ENCODE measurements around the gene PRPSAP2.
"Not testable (repeated sequence)": the region's sequence is repeated elsewhere in the genome, so short reads cannot be mapped to it uniquely, and the experiment has no call there.

The PRPSAP2 gene

GRCh38 chr17:18896947-18897346 is 39.0 kb downstream of the PRPSAP2 start:
- H3K4me3 ChIP-seq (ENCODE audit: low read depth, low read length), result no peak overlapping the region
- no peaks in the 10 kb centered on the region for H3K27me3 ChIP-seq (ENCODE audit: control insufficient read depth, insufficient read depth, low read length)
- no peaks in the 10 kb centered on the region for H3K4me1 ChIP-seq (ENCODE audit: control insufficient read depth, insufficient read depth, low read length)
- H3K9ac ChIP-seq (ENCODE audit: low read depth, low read length), result no peak overlapping the region
- H3K9me3 ChIP-seq (ENCODE audit: control insufficient read depth, insufficient read depth, low read length), result no peaks in the 10 kb centered on the region
- peaks cover 6% of the 10 kb centered on the region for H3K36me3 ChIP-seq (ENCODE audit: control insufficient read depth, insufficient read depth, low read length)

GRCh38 chr17:18904482-18904881 is 46.6 kb downstream of the PRPSAP2 start:
- Histone ChIP-seq H3K4me1 (ENCODE audit: control insufficient read depth, insufficient read depth, low read length) (no peaks in the 10 kb centered on the region), H3K36me3 (ENCODE audit: control insufficient read depth, insufficient read depth, low read length) (peaks cover 2% of the 10 kb centered on the region), H3K9me3 (ENCODE audit: control insufficient read depth, insufficient read depth, low read length) (no peaks in the 10 kb centered on the region), H3K4me3 (ENCODE audit: low read depth, low read length) (no peak overlapping the region), H3K27me3 (ENCODE audit: control insufficient read depth, insufficient read depth, low read length) (no peaks in the 10 kb centered on the region), H3K9ac (ENCODE audit: low read depth, low read length) (no peak overlapping the region)

GRCh38 chr17:18905226-18905625 is 47.3 kb downstream of the PRPSAP2 start:
- no peak overlapping the region for H3K9ac ChIP-seq (ENCODE audit: low read depth, low read length)
- no peaks in the 10 kb centered on the region for H3K27me3 ChIP-seq (ENCODE audit: control insufficient read depth, insufficient read depth, low read length)
- no peaks in the 10 kb centered on the region for H3K9me3 ChIP-seq (ENCODE audit: control insufficient read depth, insufficient read depth, low read length)
- no peaks in the 10 kb centered on the region for H3K4me1 ChIP-seq (ENCODE audit: control insufficient read depth, insufficient read depth, low read length)
- H3K4me3 ChIP-seq (ENCODE audit: low read depth, low read length), result no peak overlapping the region
- H3K36me3 ChIP-seq (ENCODE audit: control insufficient read depth, insufficient read depth, low read length), result peaks cover 2% of the 10 kb centered on the region

- H3K36me3 ChIP-seq (ENCODE audit: control insufficient read depth, insufficient read depth, low read length), result peaks cover 12% of the 10 kb centered on the region
- H3K27me3 ChIP-seq (ENCODE audit: control insufficient read depth, insufficient read depth, low read length), result no peaks in the 10 kb centered on the region
- H3K4me1 ChIP-seq (ENCODE audit: control insufficient read depth, insufficient read depth, low read length), result no peaks in the 10 kb centered on the region
- no peaks in the 10 kb centered on the region for H3K9me3 ChIP-seq (ENCODE audit: control insufficient read depth, insufficient read depth, low read length)
- H3K4me3 ChIP-seq (ENCODE audit: low read depth, low read length), result no peak overlapping the region
- no peak overlapping the region for H3K9ac ChIP-seq (ENCODE audit: low read depth, low read length)
Measured at GRCh38 chr17:18910326-18910725, 52.4 kb downstream of the PRPSAP2 start.

- no peak overlapping the region for H3K9ac ChIP-seq (ENCODE audit: low read depth, low read length)
- no peaks in the 10 kb centered on the region for H3K9me3 ChIP-seq (ENCODE audit: control insufficient read depth, insufficient read depth, low read length)
- peaks cover 12% of the 10 kb centered on the region for H3K36me3 ChIP-seq (ENCODE audit: control insufficient read depth, insufficient read depth, low read length)
- no peak overlapping the region for H3K4me3 ChIP-seq (ENCODE audit: low read depth, low read length)
- no peaks in the 10 kb centered on the region for H3K27me3 ChIP-seq (ENCODE audit: control insufficient read depth, insufficient read depth, low read length)
- no peaks in the 10 kb centered on the region for H3K4me1 ChIP-seq (ENCODE audit: control insufficient read depth, insufficient read depth, low read length)
Measured at GRCh38 chr17:18910881-18911280, 53.0 kb downstream of the PRPSAP2 start.

GRCh38 chr17:18916816-18917500 is 59.0 kb downstream of the PRPSAP2 start:
- no peak overlapping the region for H3K9ac ChIP-seq (ENCODE audit: low read depth, low read length)
- H3K4me1 ChIP-seq (ENCODE audit: control insufficient read depth, insufficient read depth, low read length), result no peaks in the 10 kb centered on the region
- no peak overlapping the region for H3K4me3 ChIP-seq (ENCODE audit: low read depth, low read length)
- no peaks in the 10 kb centered on the region for H3K27me3 ChIP-seq (ENCODE audit: control insufficient read depth, insufficient read depth, low read length)
- peaks cover 9% of the 10 kb centered on the region for H3K36me3 ChIP-seq (ENCODE audit: control insufficient read depth, insufficient read depth, low read length)
- no peaks in the 10 kb centered on the region for H3K9me3 ChIP-seq (ENCODE audit: control insufficient read depth, insufficient read depth, low read length)

- peaks cover 5% of the 10 kb centered on the region for H3K36me3 ChIP-seq (ENCODE audit: control insufficient read depth, insufficient read depth, low read length)
- no peaks in the 10 kb centered on the region for H3K4me1 ChIP-seq (ENCODE audit: control insufficient read depth, insufficient read depth, low read length)
- no peak overlapping the region for H3K9ac ChIP-seq (ENCODE audit: low read depth, low read length)
- no peaks in the 10 kb centered on the region for H3K9me3 ChIP-seq (ENCODE audit: control insufficient read depth, insufficient read depth, low read length)
- H3K27me3 ChIP-seq (ENCODE audit: control insufficient read depth, insufficient read depth, low read length), result no peaks in the 10 kb centered on the region
- no peak overlapping the region for H3K4me3 ChIP-seq (ENCODE audit: low read depth, low read length)
Measured at GRCh38 chr17:18917506-18918032, 59.6 kb downstream of the PRPSAP2 start.

GRCh38 chr17:18919963-18920362 is 62.0 kb downstream of the PRPSAP2 start:
- H3K4me1 ChIP-seq (ENCODE audit: control insufficient read depth, insufficient read depth, low read length), result no peaks in the 10 kb centered on the region
- H3K9me3 ChIP-seq (ENCODE audit: control insufficient read depth, insufficient read depth, low read length), result no peaks in the 10 kb centered on the region
- H3K4me3 ChIP-seq (ENCODE audit: low read depth, low read length), result no peak overlapping the region
- no peak overlapping the region for H3K9ac ChIP-seq (ENCODE audit: low read depth, low read length)
- no peaks in the 10 kb centered on the region for H3K27me3 ChIP-seq (ENCODE audit: control insufficient read depth, insufficient read depth, low read length)
- peaks cover 5% of the 10 kb centered on the region for H3K36me3 ChIP-seq (ENCODE audit: control insufficient read depth, insufficient read depth, low read length)

GRCh38 chr17:18920911-18921441 is 63.0 kb downstream of the PRPSAP2 start:
- Histone ChIP-seq H3K27me3 (ENCODE audit: control insufficient read depth, insufficient read depth, low read length) (no peaks in the 10 kb centered on the region), H3K4me1 (ENCODE audit: control insufficient read depth, insufficient read depth, low read length) (peaks cover 3% of the 10 kb centered on the region), H3K9ac (ENCODE audit: low read depth, low read length) (no peak overlapping the region), H3K4me3 (ENCODE audit: low read depth, low read length) (no peak overlapping the region), H3K9me3 (ENCODE audit: control insufficient read depth, insufficient read depth, low read length) (no peaks in the 10 kb centered on the region), H3K36me3 (ENCODE audit: control insufficient read depth, insufficient read depth, low read length) (peaks cover 5% of the 10 kb centered on the region)

GRCh38 chr17:18921485-18921884 is 63.6 kb downstream of the PRPSAP2 start:
- H3K9ac ChIP-seq (ENCODE audit: low read depth, low read length), result no peak overlapping the region

GRCh38 chr17:18921912-18922451 is 64.1 kb downstream of the PRPSAP2 start:
- Histone ChIP-seq H3K27me3 (ENCODE audit: control insufficient read depth, insufficient read depth, low read length) (no peaks in the 10 kb centered on the region), H3K4me1 (ENCODE audit: control insufficient read depth, insufficient read depth, low read length) (peaks cover 3% of the 10 kb centered on the region), H3K4me3 (ENCODE audit: low read depth, low read length) (no peak overlapping the region), H3K36me3 (ENCODE audit: control insufficient read depth, insufficient read depth, low read length) (peaks cover 5% of the 10 kb centered on the region), H3K9ac (ENCODE audit: low read depth, low read length) (no peak overlapping the region), H3K9me3 (ENCODE audit: control insufficient read depth, insufficient read depth, low read length) (no peaks in the 10 kb centered on the region)

More at GRCh38 chr17:18921485-18921884, 63.6 kb downstream of the PRPSAP2 start:
- Histone ChIP-seq H3K4me3 (ENCODE audit: low read depth, low read length) (no peak overlapping the region), H3K9me3 (ENCODE audit: control insufficient read depth, insufficient read depth, low read length) (no peaks in the 10 kb centered on the region), H3K27me3 (ENCODE audit: control insufficient read depth, insufficient read depth, low read length) (no peaks in the 10 kb centered on the region), H3K4me1 (ENCODE audit: control insufficient read depth, insufficient read depth, low read length) (peaks cover 3% of the 10 kb centered on the region), H3K36me3 (ENCODE audit: control insufficient read depth, insufficient read depth, low read length) (peaks cover 5% of the 10 kb centered on the region)

- not testable (repeated sequence) for H3K9me3 ChIP-seq (ENCODE audit: control insufficient read depth, insufficient read depth, low read length); H3K36me3 ChIP-seq (ENCODE audit: control insufficient read depth, insufficient read depth, low read length); H3K4me3 ChIP-seq (ENCODE audit: low read depth, low read length); H3K9ac ChIP-seq (ENCODE audit: low read depth, low read length); H3K27me3 ChIP-seq (ENCODE audit: control insufficient read depth, insufficient read depth, low read length); H3K4me1 ChIP-seq (ENCODE audit: control insufficient read depth, insufficient read depth, low read length)
Measured at GRCh38 chr17:18922596-18922995, 64.7 kb downstream of the PRPSAP2 start.

All from iPS-15b (cell line).